Activated naive CD8-positive, alpha-beta T cell treated with anti-CD3 and anti-CD28 coated beads for 36 hours (primary cell): ENCODE results near the gene RNF43. TPM values are rescaled to one million over a fixed set of nuclear protein-coding genes. Genes with fewer than 3 reads are reported as not detected.

Source experiments
- DNase-seq: peaks from one replicate; pipeline ENCODE4 v3.0.0; 2021
- H3K27ac Mint-ChIP-seq: one replicate; pipeline ENCODE4 v1.8.0; 2022; ENCODE audit warnings: mild to moderate bottlenecking, moderate library complexity, mixed read lengths
- H3K27me3 Mint-ChIP-seq: one replicate; pipeline ENCODE4 v1.8.0; 2022; ENCODE audit warnings: mild to moderate bottlenecking, mixed read lengths
- H3K36me3 Mint-ChIP-seq: one replicate; pipeline ENCODE4 v1.8.0; 2021; ENCODE audit warnings: mild to moderate bottlenecking, mixed read lengths
- H3K4me1 Mint-ChIP-seq: one replicate; pipeline ENCODE4 v1.8.0; 2021; ENCODE audit warnings: mixed read lengths
- H3K4me3 Mint-ChIP-seq: one replicate; pipeline ENCODE4 v1.8.0; 2022; ENCODE audit warnings: mild to moderate bottlenecking, moderate library complexity, mixed read lengths
- H3K9me3 Mint-ChIP-seq: one replicate; pipeline ENCODE4 v1.8.0; 2022; ENCODE audit warnings: mixed read lengths
- total RNA-seq, 2 experiments: library from RNA; stranded (reverse); gene quantifications; one replicate each; pipeline ENCODE4 v1.2.3, GENCODE V29; 2021

Gene RNF43
- total RNA-seq, 2 experiments from 2014 or later = 0.41 to 0.48 TPM

DNA sequence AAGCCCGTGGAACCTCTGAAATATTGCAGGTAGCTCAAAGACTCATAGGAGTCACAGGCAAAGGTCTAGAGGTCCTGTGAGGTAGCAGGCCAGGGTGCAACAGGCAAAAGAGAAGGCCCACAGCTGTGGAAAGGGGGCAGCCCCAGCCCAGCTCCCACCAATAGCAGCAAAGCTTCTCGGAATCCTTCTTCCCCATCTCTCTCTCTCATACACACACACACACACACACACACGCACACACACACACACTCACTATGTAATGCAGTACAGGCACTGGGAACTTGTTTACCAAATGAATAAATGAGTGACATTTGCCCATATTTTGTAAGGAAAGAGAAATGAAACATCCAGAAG is 48.5 kb downstream of the RNF43 start:
- Mint-ChIP-seq H3K4me1 (peaks cover 14% of the 10 kb centered on the region), H3K4me3 (no peak overlapping the region), H3K9me3 (no peaks in the 10 kb centered on the region), H3K36me3 (no peaks in the 10 kb centered on the region), H3K27me3 (no peaks in the 10 kb centered on the region), H3K27ac (no peak overlapping the region)
- DNase-seq = no peak

Other genes with a start within 250 kb of the RNF43 start
- gene EPX, start 224.8 kb downstream of the RNF43 start, total RNA-seq = not detected
- 10 to 100 TPM; 24.3 to 27.0 TPM for gene MKS1, start 198.3 kb downstream of the RNF43 start, total RNA-seq
- gene LPO, start 178.9 kb downstream of the RNF43 start, total RNA-seq = not detected
- gene MPO, start 136.6 kb downstream of the RNF43 start, total RNA-seq = not detected
- gene TSPOAP1, start 88.7 kb downstream of the RNF43 start, total RNA-seq = 10 to 100 TPM; 13.7 to 15.4 TPM
- gene SUPT4H1, start 65.3 kb downstream of the RNF43 start, total RNA-seq = 100 to 1,000 TPM; 136 to 139 TPM
- gene HSF5, start 70.9 kb upstream of the RNF43 start, total RNA-seq = 1 to 10 TPM; 3.9 to 4.2 TPM
- 10 to 100 TPM; 72.2 to 75.6 TPM for gene MTMR4, start 97.1 kb upstream of the RNF43 start, total RNA-seq